ENCODE results near the gene TRAPPC10. TPM values are rescaled to one million over a fixed set of nuclear protein-coding genes. Genes with fewer than 3 reads are reported as not detected.

The TRAPPC10 gene
- total RNA-seq, 2 experiments from 2014 or later = 44.1 to 45.4 TPM

- intact Hi-C loops (cut with micrococcal nuclease) = no loop called here
- Mint-ChIP-seq H3K27me3 (no peaks in the 10 kb centered on the region), H3K9me3 (no peaks in the 10 kb centered on the region), H3K4me1 (ENCODE audit: low read depth) (peaks cover 6% of the 10 kb centered on the region), H3K36me3 (ENCODE audit: low read depth) (no peaks in the 10 kb centered on the region), H3K4me3 (no peak overlapping the region), H3K27ac (no peak overlapping the region)
- CTCF ChIA-PET = interaction anchor here (1.1 to 1.3 kb wide), 2 partner anchors 34 to 161 kb away, joined by 3 to 7 read pairs; no protein-coding TSS in a partner anchor
- no peak for TF ChIP-seq CTCF (IDR thresholded peaks at IDR 0.05)
- POLR2A ChIA-PET = no interaction called here
- ATAC-seq (no peak), DNase-seq (no peak)
Measured at GRCh38 chr21:43972850-43973633, 39.1 kb upstream of the TRAPPC10 start.

GRCh38 chr21:43973634-43973955, 38.5 kb upstream of the TRAPPC10 start:
- CTCF ChIA-PET = interaction anchor here (1.1 to 1.3 kb wide), 2 partner anchors 35 to 162 kb away, joined by 3 to 7 read pairs; no protein-coding TSS in a partner anchor
- TF ChIP-seq CTCF (IDR thresholded peaks at IDR 0.05) = no peak
- Mint-ChIP-seq H3K27ac (no peak overlapping the region), H3K4me3 (no peak overlapping the region), H3K36me3 (ENCODE audit: low read depth) (no peaks in the 10 kb centered on the region), H3K4me1 (ENCODE audit: low read depth) (peaks cover 6% of the 10 kb centered on the region), H3K9me3 (no peaks in the 10 kb centered on the region), H3K27me3 (no peaks in the 10 kb centered on the region)
- POLR2A ChIA-PET = no interaction called here
- intact Hi-C loops (cut with micrococcal nuclease) = no loop called here
- DNase-seq = no peak
- no peak for ATAC-seq

GRCh38 chr21:43974791-43975468, 37.2 kb upstream of the TRAPPC10 start:
- H3K36me3 Mint-ChIP-seq (ENCODE audit: low read depth) = no peaks in the 10 kb centered on the region
- TF ChIP-seq CTCF (IDR thresholded peaks at IDR 0.05) = no peak
- POLR2A ChIA-PET = interaction anchor here (0.8 to 0.9 kb wide), 3 partner anchors 12 to 164 kb away, joined by 3 to 4 read pairs (median 4); no protein-coding TSS in a partner anchor
- no peaks in the 10 kb centered on the region for H3K27me3 Mint-ChIP-seq
- CTCF ChIA-PET = interaction anchor here (0.5 to 2.6 kb wide), 32 partner anchors 10 to 324 kb away, joined by 3 to 25 read pairs (median 5); no protein-coding TSS in a partner anchor
- H3K4me3 Mint-ChIP-seq = no peak overlapping the region
- peak; percentile 9 for ATAC-seq
- H3K9me3 Mint-ChIP-seq = no peaks in the 10 kb centered on the region
- peaks cover 6% of the 10 kb centered on the region for H3K4me1 Mint-ChIP-seq (ENCODE audit: low read depth)
- H3K27ac Mint-ChIP-seq = no peak overlapping the region
- no peak for DNase-seq
- intact Hi-C loops (cut with micrococcal nuclease) = no loop called here

- ChIA-PET CTCF (interaction anchor here (0.5 to 2.6 kb wide), 33 partner anchors 9 to 323 kb away, joined by 3 to 25 read pairs (median 5); no protein-coding TSS in a partner anchor), POLR2A (interaction anchor here (0.8 to 0.9 kb wide), 3 partner anchors 13 to 165 kb away, joined by 3 to 4 read pairs (median 4); no protein-coding TSS in a partner anchor)
- Mint-ChIP-seq H3K27me3 (no peaks in the 10 kb centered on the region), H3K27ac (no peak overlapping the region), H3K4me3 (no peak overlapping the region), H3K9me3 (no peaks in the 10 kb centered on the region), H3K36me3 (ENCODE audit: low read depth) (no peaks in the 10 kb centered on the region), H3K4me1 (ENCODE audit: low read depth) (peaks cover 6% of the 10 kb centered on the region)
- peak; percentile 90 for TF ChIP-seq CTCF (IDR thresholded peaks at IDR 0.05)
- peak; percentile 98 for ATAC-seq
- DNase-seq = peak; percentile 91
- intact Hi-C loops (cut with micrococcal nuclease) = no loop called here
Measured at GRCh38 chr21:43975469-43976098, 36.5 kb upstream of the TRAPPC10 start.

Measured in activated CD8-positive, alpha-beta T cell treated with anti-CD3 and anti-CD28 coated beads for 36 hours (primary cell).